HFFc6 (cell line): Measurements from ENCODE around the gene KRT3. TPM values are rescaled to one million over a fixed set of nuclear protein-coding genes. Genes with fewer than 3 reads are reported as not detected.
"Not testable (repeated sequence)": the region's sequence is repeated elsewhere in the genome, so short reads cannot be mapped to it uniquely, and the experiment has no call there.

Experiments used
- DNase-seq: peaks from one replicate; pipeline ENCODE4 v3.0.0-alpha.2; 2018
- H3K27ac Mint-ChIP-seq: 2 replicates; pipeline ENCODE4 v1.8.0; 2020; ENCODE audit warnings: mild to moderate bottlenecking, mixed read lengths
- H3K27me3 Mint-ChIP-seq: 2 replicates; pipeline ENCODE4 v1.8.0; 2021; ENCODE audit warnings: mild to moderate bottlenecking, moderate library complexity, mixed read lengths; ENCODE audit not compliant: insufficient read depth
- H3K36me3 Mint-ChIP-seq: 2 replicates; pipeline ENCODE4 v1.8.0; 2021; ENCODE audit warnings: low read depth, mixed read lengths
- H3K4me1 Mint-ChIP-seq: 2 replicates; pipeline ENCODE4 v1.8.0; 2020; ENCODE audit warnings: low read depth, mixed read lengths
- H3K4me3 Mint-ChIP-seq: 2 replicates; pipeline ENCODE4 v1.8.0; 2020; ENCODE audit warnings: mild to moderate bottlenecking, moderate library complexity, mixed read lengths
- H3K9me3 Mint-ChIP-seq: 2 replicates; pipeline ENCODE4 v1.8.0; 2020; ENCODE audit warnings: mild to moderate bottlenecking, mixed read lengths
- CTCF ChIP-seq: fragments of 200-600 bp; sonication (generic); IDR thresholded peaks from 2 replicates; pipeline ENCODE4 v1.5.0; 2021; ENCODE audit warnings: antibody characterized with exemption, mild to moderate bottlenecking
- total RNA-seq, 6 experiments: library from RNA; stranded (reverse); fragmentation: NEBNext Ultra II Directional; extraction: Animal tissue kit (Norgen Biotek cat#: 25700); gene quantifications; 2 replicates in 1 of 6; 3 replicates in 5 of 6; pipeline ENCODE4 v1.2.3, GENCODE V29; 2021

The KRT3 gene
- total RNA-seq, 6 experiments from 2014 or later = not detected

- Mint-ChIP-seq H3K27ac (no peak overlapping the region), H3K4me1 (no peaks in the 10 kb centered on the region), H3K27me3 (peaks cover 45% of the 10 kb centered on the region), H3K36me3 (no peaks in the 10 kb centered on the region), H3K9me3 (peaks cover 13% of the 10 kb centered on the region), H3K4me3 (no peak overlapping the region)
- DNase-seq = no peak
- TF ChIP-seq CTCF = no peak
These were observed 30.2 kb downstream of the KRT3 start for GRCh38 chr12:52765702-52766101.

- no peak for TF ChIP-seq CTCF
- DNase-seq = no peak
- Mint-ChIP-seq H3K27ac (no peak overlapping the region), H3K4me1 (no peaks in the 10 kb centered on the region), H3K27me3 (peaks cover 41% of the 10 kb centered on the region), H3K9me3 (peaks cover 25% of the 10 kb centered on the region), H3K4me3 (no peak overlapping the region), H3K36me3 (no peaks in the 10 kb centered on the region)
These were observed 31.9 kb downstream of the KRT3 start for GRCh38 chr12:52763991-52764390.

- H3K4me1 Mint-ChIP-seq = no peaks in the 10 kb centered on the region
- no peak for TF ChIP-seq CTCF
- no peak overlapping the region for H3K4me3 Mint-ChIP-seq
- H3K27ac Mint-ChIP-seq = no peak overlapping the region
- H3K36me3 Mint-ChIP-seq = no peaks in the 10 kb centered on the region
- H3K9me3 Mint-ChIP-seq = peaks cover 25% of the 10 kb centered on the region
- peaks cover 35% of the 10 kb centered on the region for H3K27me3 Mint-ChIP-seq
- DNase-seq = no peak
These were observed 32.8 kb downstream of the KRT3 start for GRCh38 chr12:52763036-52763659.

- Mint-ChIP-seq H3K27ac (no peak overlapping the region), H3K4me1 (no peaks in the 10 kb centered on the region), H3K9me3 (peaks cover 25% of the 10 kb centered on the region), H3K36me3 (no peaks in the 10 kb centered on the region), H3K4me3 (no peak overlapping the region), H3K27me3 (peaks cover 26% of the 10 kb centered on the region)
- no peak for DNase-seq
- no peak for TF ChIP-seq CTCF
These were observed 34.1 kb downstream of the KRT3 start for GRCh38 chr12:52761802-52762201.

- H3K9me3 Mint-ChIP-seq = peaks cover 25% of the 10 kb centered on the region
- H3K36me3 Mint-ChIP-seq, H3K27ac Mint-ChIP-seq, DNase-seq, H3K4me3 Mint-ChIP-seq, H3K4me1 Mint-ChIP-seq: not testable (repeated sequence)
- H3K27me3 Mint-ChIP-seq = peaks cover 21% of the 10 kb centered on the region
These were observed 34.7 kb downstream of the KRT3 start for GRCh38 chr12:52761218-52761617.

- Mint-ChIP-seq H3K4me1 (no peaks in the 10 kb centered on the region), H3K4me3 (no peak overlapping the region), H3K27ac (no peak overlapping the region), H3K36me3 (no peaks in the 10 kb centered on the region), H3K9me3 (peaks cover 25% of the 10 kb centered on the region), H3K27me3 (peaks cover 19% of the 10 kb centered on the region)
- DNase-seq = no peak
- no peak for TF ChIP-seq CTCF
These were observed 35.3 kb downstream of the KRT3 start for GRCh38 chr12:52760623-52761022.
